ENCODE measurements around the gene PTPRG.

GRCh38 chr3:62013951-62014350, 452.6 kb downstream of the PTPRG start:
- TF ChIP-seq CTCF (IDR thresholded peaks at IDR 0.05) (no peak), POLR2A (IDR thresholded peaks at IDR 0.05) (no peak)

All from adrenal gland (tissue), 5 donors.